ENCODE measurements around the gene ACTN3.
"Not testable (repeated sequence)": the region's sequence is repeated elsewhere in the genome, so short reads cannot be mapped to it uniquely, and the experiment has no call there.

ACTN3 gene

DNA sequence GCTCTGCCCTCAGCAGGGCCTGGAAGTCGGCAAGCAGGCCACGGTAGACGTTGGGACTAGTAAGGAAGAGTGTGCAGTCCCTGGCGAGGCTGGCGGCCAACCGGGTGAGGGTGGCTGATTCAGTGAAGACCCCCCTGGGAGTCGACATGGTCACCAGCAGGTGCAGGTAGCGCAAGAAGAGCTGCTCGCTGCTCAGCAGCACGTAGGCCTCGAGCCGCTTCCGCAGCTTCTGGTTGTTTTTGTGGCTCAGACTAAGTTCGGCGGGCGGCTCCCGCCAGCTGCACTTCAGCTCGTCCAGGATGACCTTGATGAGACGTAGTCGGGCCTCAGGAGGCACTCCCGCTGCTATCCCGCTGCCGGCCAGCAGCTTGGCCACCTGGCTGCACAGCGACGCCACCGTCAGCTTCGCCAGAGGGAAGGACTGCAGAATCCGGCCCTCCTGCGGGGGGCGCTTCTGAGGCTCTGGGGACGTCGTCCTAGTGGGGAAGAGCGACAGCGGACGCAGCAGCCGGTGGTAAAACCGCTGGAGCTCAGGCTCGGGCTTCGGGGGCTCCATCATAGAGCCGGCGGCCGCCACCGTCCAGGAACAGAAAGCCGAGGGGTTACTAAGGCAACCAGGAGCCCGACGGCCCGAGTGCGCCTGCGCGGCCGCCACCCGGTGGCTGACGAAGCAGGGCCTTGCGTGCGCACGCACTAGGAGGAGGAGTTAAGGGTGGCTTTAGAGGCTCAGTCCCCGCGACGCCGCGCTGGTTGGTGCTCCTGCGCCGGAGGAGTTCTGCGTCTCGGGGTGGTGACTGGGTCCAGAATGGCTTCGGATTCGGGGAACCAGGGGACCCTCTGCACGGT lies 46.0 kb downstream of the ACTN3 start, which contains the start of the genes CCDC87 and CCS:
TSS of gene CCDC87 (minus strand) at position 607 of the 846 bp plus-strand sequence. CDS start at position 559, 48 bp downstream.
TSS of gene CCS (plus strand) at position 729 of the 846 bp plus-strand sequence. CDS start at position 806, 77 bp downstream.
- DNase-seq (ENCODE audit: extremely low read depth in 1 of 2, low read depth in 1 of 2) = peak; percentile 98

DNA sequence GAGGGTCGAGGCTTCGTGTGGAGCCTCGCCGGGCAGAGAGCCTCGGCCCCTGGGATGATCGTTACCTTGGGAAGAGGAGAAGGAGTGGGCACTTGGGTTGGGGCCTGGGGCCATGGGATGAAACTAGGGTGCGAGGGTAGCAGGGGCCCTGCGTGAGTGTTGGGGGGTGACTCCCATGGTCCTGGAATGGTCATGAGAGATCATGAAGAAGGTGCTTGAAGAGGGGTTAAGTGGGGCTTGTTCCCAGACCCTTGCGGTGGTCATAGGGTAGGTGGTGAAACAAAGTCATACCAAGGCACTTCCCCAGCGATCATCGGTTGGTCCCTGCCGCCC lies 46.6 kb downstream of the ACTN3 start:
- no peak for DNase-seq (ENCODE audit: extremely low read depth in 1 of 2, low read depth in 1 of 2)

DNA sequence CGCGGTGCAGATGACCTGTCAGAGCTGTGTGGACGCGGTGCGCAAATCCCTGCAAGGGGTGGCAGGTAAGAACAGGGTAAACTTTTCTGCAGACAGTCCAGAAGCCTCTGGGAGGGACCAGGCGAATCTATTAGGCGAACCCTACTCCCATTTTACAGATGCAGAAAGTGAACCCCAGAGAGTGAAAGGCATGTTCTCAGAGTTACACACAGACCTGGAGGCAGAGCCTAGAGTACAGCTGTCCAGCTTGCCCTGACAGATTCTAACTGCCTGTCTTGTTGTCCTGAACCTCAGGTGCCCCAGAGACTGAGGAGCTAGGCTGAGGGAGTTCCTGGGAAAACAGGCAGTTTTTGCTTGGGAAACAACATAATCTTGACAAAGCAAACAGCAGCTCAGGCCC lies 46.9 kb downstream of the ACTN3 start:
- no peak for DNase-seq (ENCODE audit: extremely low read depth in 1 of 2, low read depth in 1 of 2)

DNA sequence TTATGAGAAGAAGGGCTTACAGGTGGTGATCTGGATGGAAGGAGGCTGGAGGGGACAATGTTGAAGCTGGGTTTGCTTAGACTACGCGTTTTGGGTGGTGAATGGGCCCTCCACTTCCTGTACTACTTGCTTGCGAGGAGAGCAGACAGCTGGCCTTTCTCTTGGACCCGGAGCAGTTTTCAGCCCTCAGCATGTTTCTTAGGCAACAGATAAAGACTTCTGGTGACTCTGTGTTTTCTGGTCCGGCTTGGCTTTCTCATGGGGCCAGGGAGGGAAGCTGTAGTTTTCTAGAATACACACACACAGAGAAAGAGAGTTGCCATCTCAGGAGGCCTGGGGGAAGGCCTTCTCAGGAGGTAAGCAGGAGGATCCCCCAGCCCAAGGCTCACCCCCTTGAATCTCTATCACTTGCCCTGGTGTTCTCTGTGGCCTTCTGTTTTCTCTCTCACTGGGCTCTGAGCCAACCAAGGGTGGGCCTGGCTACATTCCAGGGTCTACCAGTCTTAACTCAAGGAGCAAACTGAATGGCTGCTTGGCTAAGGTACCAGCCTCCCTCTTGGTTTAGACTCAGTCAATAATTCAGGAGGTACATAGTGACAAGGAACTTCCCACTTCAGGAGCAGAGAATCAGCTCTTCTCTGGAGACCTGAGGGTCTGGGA lies 48.7 kb downstream of the ACTN3 start:
- DNase-seq (ENCODE audit: extremely low read depth in 1 of 2, low read depth in 1 of 2) = no peak

DNA sequence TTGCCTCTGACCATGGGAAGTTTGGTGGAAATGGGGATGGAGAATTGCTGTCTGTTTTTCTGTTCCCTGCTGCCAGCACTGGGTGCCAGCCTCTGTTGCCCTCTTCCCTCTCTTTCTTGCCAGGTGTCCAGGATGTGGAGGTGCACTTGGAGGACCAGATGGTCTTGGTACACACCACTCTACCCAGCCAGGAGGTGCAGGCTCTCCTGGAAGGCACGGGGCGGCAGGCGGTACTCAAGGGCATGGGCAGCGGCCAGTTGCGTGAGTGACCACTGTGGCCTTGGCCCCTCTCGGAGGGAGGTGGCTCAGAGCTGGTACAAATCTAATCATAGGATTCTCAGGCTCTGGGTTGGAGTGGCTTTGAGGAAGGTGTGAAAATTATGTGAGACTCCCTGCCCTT lies 52.3 kb downstream of the ACTN3 start:
- DNase-seq (ENCODE audit: extremely low read depth in 1 of 2, low read depth in 1 of 2) = no peak

DNA sequence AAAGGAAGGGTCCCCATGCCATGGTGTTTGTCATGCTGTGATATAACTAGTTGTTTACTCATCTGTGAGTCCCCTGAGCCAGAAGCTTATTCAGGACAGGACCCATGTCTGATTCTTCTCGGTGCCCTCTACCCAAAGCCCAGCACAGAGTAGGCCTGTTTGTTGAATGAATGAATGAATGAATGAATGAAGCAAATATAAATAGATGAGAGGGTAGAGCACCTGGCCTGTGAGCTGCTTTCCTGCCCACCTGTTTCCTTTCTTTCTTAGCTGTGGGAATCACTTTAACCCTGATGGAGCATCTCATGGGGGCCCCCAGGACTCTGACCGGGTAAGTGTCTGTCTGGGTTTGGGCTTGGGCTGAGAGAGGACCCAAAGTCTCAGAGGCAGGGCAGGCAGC lies 53.5 kb downstream of the ACTN3 start:
- DNase-seq (ENCODE audit: extremely low read depth in 1 of 2, low read depth in 1 of 2) = no peak

DNA sequence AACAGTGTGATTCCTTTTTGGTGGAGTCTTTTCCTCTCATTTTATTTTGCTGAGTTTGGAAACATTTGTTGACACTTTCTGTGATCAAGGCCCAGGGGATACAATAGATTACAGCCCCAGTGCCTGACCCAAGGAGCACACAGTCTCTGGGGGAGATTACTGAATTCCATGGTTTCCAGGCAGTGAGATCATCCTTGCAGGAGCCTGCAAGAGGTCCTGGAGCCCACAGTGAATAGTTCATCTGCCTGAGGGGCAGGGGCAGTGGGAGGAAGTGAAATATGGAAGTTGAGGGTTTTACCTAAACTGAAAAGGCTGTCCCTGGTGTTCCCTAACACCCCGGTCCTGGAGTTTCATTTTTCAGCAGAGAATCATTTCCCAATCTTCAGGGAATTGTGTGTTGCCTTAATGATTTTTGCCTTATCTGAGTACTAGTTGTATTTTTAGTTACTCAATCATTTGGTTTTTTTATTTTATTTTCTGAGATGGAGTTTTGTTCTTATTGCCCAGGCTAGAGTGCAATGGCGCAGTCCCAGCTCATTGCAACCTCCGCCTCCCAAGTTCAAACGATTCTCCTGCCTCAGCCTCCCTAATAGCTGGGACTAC lies 54.0 kb downstream of the ACTN3 start:
- DNase-seq (ENCODE audit: extremely low read depth in 1 of 2, low read depth in 1 of 2) = no peak

DNA sequence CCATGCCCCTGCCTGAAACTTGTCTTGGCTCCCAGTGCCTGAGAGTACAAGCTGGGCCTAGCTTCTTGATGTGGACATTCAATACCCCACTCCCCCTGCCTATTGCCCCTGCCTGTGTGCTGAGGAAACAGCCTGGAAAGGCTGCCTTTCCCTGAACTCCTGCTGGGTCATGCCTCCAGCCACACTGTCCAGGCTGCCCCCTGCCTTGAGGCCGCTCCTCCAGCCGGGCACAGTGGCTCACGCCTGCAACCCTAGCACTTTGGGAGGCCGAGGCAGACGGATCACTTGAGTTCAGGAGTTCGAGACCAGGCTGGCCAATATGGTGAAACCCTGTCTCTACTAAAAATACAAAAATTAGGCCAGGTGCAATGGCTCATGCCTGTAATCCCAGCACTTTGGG lies 56.4 kb downstream of the ACTN3 start:
- no peak for DNase-seq (ENCODE audit: extremely low read depth in 1 of 2, low read depth in 1 of 2)

DNA sequence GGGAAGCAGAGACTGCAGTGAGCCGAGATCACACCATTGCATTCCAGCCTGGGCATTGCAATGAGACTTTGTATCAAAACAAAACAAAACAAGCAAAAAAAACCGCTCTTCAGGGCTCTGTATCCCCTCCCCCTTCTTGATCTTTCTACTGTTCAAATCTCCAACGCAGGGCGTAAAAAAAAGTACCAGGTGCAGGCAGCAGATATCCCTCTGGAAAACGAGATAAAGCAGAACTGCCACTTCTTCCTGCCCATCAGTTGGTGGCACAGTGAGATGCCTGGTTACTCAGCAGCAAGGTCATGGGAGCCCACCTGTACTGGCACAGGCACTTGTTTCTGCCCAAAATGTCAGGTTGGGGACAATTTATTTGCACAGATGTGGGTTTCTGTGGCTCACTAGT lies 57.5 kb downstream of the ACTN3 start:
- no peak for DNase-seq (ENCODE audit: extremely low read depth in 1 of 2, low read depth in 1 of 2)

DNA sequence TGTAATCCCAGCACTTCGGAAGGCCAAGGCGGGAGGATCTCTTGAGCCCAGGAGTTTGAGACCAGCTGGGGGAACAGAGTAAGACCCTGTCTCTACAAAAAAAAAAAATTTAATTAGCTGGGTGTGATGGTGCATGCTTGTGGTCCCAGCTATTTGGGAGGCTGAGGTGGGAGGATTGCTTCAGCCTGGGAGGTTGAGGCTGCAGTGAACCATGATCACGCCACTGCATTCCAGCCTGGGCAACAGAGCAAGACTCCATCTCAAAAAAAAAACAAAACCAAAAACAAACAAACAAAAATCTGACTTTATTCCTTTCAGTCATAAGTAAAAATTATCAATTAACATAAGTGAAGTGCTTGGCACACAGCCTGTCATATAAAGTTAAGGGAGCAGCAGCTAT lies 59.9 kb downstream of the ACTN3 start:
- DNase-seq (ENCODE audit: extremely low read depth in 1 of 2, low read depth in 1 of 2) = not testable (repeated sequence)

DNA sequence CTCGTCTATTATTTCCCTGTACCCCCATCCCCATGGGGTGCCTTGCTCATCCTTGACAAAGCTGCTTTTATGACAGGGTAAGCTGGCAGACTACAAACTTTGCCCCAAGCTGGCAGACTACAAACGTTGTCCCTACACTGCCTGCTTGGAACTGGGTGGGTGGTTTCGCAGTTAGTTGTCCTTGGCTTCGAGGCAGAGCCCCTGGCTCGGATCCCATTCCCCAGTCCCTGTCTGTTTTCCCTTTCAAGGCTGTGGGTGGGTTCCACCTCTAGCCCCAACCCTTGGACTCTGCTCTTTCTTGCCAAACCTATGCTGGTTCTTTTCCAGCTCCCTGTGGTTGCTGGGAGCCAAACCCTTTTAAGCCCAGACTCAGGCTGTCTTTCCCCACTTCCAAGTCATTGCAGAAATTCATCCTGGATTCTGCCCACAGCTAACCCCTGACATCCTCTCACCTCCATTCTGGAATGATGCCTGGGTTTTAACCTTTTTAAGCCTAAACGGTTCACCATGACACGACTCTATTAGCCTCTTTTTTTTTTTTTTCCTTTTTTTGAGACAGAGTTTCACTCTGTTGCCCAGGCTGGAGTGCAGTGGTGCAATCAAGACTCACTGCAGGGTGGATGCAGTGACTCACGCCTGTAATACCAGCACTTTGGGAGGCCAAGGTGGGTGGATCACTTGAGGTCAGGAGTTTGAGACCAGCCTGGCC lies 60.6 kb downstream of the ACTN3 start:
- no peak for DNase-seq (ENCODE audit: extremely low read depth in 1 of 2, low read depth in 1 of 2)

DNA sequence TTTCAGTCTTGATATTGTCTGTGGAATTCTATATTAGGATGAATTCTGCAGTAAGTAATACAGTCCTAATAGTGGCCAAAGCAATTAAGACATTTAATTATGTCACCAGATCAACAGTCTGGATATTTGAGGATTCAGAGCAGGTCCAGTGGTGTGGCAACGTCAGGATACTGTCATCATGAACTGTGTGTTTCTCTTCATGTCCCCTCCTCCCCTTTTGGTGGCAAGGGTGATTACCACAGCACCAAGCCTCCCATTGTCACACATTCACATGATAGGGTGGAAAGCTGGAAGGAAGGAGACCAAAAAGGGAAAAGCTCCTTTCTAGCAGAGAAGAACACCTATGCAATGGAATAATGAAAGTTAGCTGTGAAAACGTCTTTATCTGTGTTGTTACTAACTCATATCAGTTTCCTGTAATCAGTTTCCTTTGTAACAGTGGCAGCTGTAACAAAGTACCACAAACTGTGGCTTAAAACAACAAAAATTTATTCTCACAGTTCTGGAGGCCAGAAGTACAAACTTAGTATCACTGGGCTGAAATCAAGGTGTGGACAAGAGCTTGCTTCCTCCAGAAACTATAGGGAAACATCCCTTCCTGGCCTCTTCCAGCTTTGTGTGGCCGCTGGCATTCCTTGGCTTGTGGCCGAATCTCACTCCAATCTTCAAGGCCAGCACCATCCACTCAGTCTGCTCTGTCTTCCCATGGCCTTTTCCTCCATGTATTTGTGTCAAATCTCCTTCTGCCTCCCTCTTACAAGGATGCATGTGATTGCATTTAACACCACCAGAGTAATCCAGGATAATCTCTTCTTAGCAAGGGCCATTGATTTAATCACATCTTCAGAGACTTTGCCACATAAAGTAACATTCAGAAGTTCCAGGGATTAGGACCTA lies 63.3 kb downstream of the ACTN3 start:
- no peak for DNase-seq (ENCODE audit: extremely low read depth in 1 of 2, low read depth in 1 of 2)

DNA sequence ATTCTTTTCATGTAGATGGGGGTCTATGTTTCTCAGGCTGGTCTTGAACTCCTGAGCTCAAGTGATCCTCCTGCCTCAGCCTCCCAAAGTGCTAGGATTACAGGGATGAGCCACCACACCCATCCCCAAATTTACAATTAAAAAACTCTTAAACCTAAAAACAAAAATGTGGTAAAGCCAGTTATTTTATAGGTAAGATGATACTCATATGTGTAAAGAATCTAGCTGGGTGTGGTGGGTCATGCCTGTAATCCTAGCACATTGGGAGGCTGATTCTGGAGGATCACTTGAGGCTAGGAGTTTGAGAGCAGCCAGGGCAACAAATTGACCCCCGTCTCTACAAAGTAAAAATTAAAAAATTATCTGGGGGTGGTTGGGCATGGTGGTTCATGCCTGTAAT lies 65.8 kb downstream of the ACTN3 start:
- no peak for DNase-seq (ENCODE audit: extremely low read depth in 1 of 2, low read depth in 1 of 2)

All from stimulated activated CD8-positive, alpha-beta memory T cell treated with anti-CD3 and anti-CD28 coated beads, Interleukin-7, amount 100 ng/mL, for 48 hours (primary cell).